ENCODE data around the gene KBTBD6. TPM values are rescaled to one million over a fixed set of nuclear protein-coding genes. Genes with fewer than 3 reads are reported as not detected.

The KBTBD6 gene
- total RNA-seq, 1 experiment from 2014 or later, result 9.2 TPM

- CTCF ChIA-PET, result no interaction called here
- TF ChIP-seq EMX1 (CRISPR knock-in tag; IDR thresholded peaks at IDR 0.05) (no peak), AFF4 (CRISPR knock-in tag; IDR thresholded peaks at IDR 0.05; ENCODE audit: borderline replicate concordance) (no peak), GRHL2 (CRISPR knock-in tag; IDR thresholded peaks at IDR 0.05; ENCODE audit: insufficient replicate concordance, severe bottlenecking) (no peak), PRDM15 (CRISPR knock-in tag; IDR thresholded peaks at IDR 0.05) (no peak), CREM (CRISPR knock-in tag; IDR thresholded peaks at IDR 0.05) (no peak), ETV6 (CRISPR knock-in tag; IDR thresholded peaks at IDR 0.05) (no peak), ZNF512 (CRISPR knock-in tag; IDR thresholded peaks at IDR 0.05; ENCODE audit: borderline replicate concordance) (no peak), E2F5 (CRISPR knock-in tag; IDR thresholded peaks at IDR 0.05) (no peak), IRF1 (CRISPR knock-in tag; IDR thresholded peaks at IDR 0.05) (no peak), USF2 (CRISPR knock-in tag; IDR thresholded peaks at IDR 0.05) (no peak), ESRRA (CRISPR knock-in tag; IDR thresholded peaks at IDR 0.05; ENCODE audit: borderline replicate concordance) (no peak), ZNF317 (CRISPR knock-in tag; IDR thresholded peaks at IDR 0.05; ENCODE audit: borderline replicate concordance, low read depth) (no peak), MAX (CRISPR knock-in tag; IDR thresholded peaks at IDR 0.05) (no peak), OVOL2 (CRISPR knock-in tag; IDR thresholded peaks at IDR 0.05; ENCODE audit: borderline replicate concordance) (no peak)
- POLR2A ChIA-PET, result no interaction called here
- ATAC-seq (no peak), DNase-seq (ENCODE audit: low spot score) (no peak)
- H3K36me3 Mint-ChIP-seq, result no peaks in the 10 kb centered on the region
- H3K9me3 Mint-ChIP-seq, result peaks cover 8% of the 10 kb centered on the region
- H3K4me3 Mint-ChIP-seq, result no peak overlapping the region
- H3K27me3 Mint-ChIP-seq (ENCODE audit: low read depth), result no peaks in the 10 kb centered on the region
- H3K27ac Mint-ChIP-seq, result no peak overlapping the region
- H3K4me1 Mint-ChIP-seq, result peaks cover 52% of the 10 kb centered on the region
Measured at GRCh38 chr13:41162151-41162550, 29.5 kb upstream of the KBTBD6 start.

Data from WTC11 (cell line).